Mesendoderm (in vitro differentiated cells): ENCODE results near the gene ZC3HAV1L.

Experiments
- DNase-seq: peaks from one replicate; pipeline ENCODE4 v3.0.0; 2013
- H2AK5ac ChIP-seq: 2 replicates; pipeline ENCODE4 v1.6.1; 2013; ENCODE audit warnings: low read length, inconsistent platforms
- H2BK120ac ChIP-seq: 2 replicates; pipeline ENCODE4 v1.6.1; 2013; ENCODE audit warnings: low read depth, mild to moderate bottlenecking, low read length, moderate library complexity, mixed read lengths
- H2BK15ac ChIP-seq: replicated peaks from 2 replicates; pipeline ENCODE4 v1.6.1; 2013; ENCODE audit warnings: low read depth, mild to moderate bottlenecking, moderate library complexity
- H2BK5ac ChIP-seq: 2 replicates; pipeline ENCODE4 v1.6.1; 2013; ENCODE audit warnings: low read length, inconsistent platforms
- H3K18ac ChIP-seq: 2 replicates; pipeline ENCODE4 v1.6.1; 2013; ENCODE audit warnings: mild to moderate bottlenecking, low read length, mixed read lengths
- H3K23ac ChIP-seq: one replicate; pipeline ENCODE4 v1.6.1; 2013; ENCODE audit warnings: low read length
- H3K27ac ChIP-seq: 2 replicates; pipeline ENCODE4 v1.5.1; 2013; ENCODE audit warnings: low read depth, mild to moderate bottlenecking, inconsistent platforms, low read length, moderate library complexity
- H3K27me3 ChIP-seq: 2 replicates; pipeline ENCODE4 v1.6.1; 2013; ENCODE audit warnings: low read length, control low read depth, mild to moderate bottlenecking, inconsistent platforms; ENCODE audit not compliant: insufficient read depth, poor library complexity
- H3K36me3 ChIP-seq: 2 replicates; pipeline ENCODE4 v1.6.1; 2013; ENCODE audit warnings: low read length, inconsistent platforms; ENCODE audit not compliant: control insufficient read depth, insufficient read depth
- H3K4ac ChIP-seq: one replicate; pipeline ENCODE4 v1.6.1; 2013; ENCODE audit warnings: low read depth, mild to moderate bottlenecking, low read length, moderate library complexity
- H3K4me1 ChIP-seq: 2 replicates; pipeline ENCODE4 v1.6.1; 2013; ENCODE audit warnings: low read depth, low read length, inconsistent platforms; ENCODE audit not compliant: control insufficient read depth
- H3K4me2 ChIP-seq: 2 replicates; pipeline ENCODE4 v1.6.1; 2013; ENCODE audit warnings: low read length
- H3K4me3 ChIP-seq: 2 replicates; pipeline ENCODE4 v1.5.1; 2013; ENCODE audit warnings: mild to moderate bottlenecking, low read length
- H3K56ac ChIP-seq: one replicate; pipeline ENCODE4 v1.6.1; 2013; ENCODE audit warnings: low read length
- H3K79me1 ChIP-seq: 2 replicates; pipeline ENCODE4 v1.6.1; 2013; ENCODE audit warnings: low read length, inconsistent platforms
- H3K79me2 ChIP-seq: 2 replicates; pipeline ENCODE4 v1.6.1; 2013; ENCODE audit warnings: mild to moderate bottlenecking, low read length; ENCODE audit not compliant: control insufficient read depth, insufficient read depth
- H3K9ac ChIP-seq: 2 replicates; pipeline ENCODE4 v1.6.1; 2013; ENCODE audit warnings: low read length, inconsistent platforms
- H4K5ac ChIP-seq: one replicate; pipeline ENCODE4 v1.6.1; 2013; ENCODE audit warnings: low read length
- H4K8ac ChIP-seq: one replicate; pipeline ENCODE4 v1.6.1; 2013; ENCODE audit warnings: low read depth, mild to moderate bottlenecking, control low read depth, low read length, moderate library complexity
- WGBS: extraction: QIAGEN DNeasy Blood & Tissue Kit; methylation state at CpG from one replicate; pipeline ENCODE4 v1.1.7; 2013; ENCODE audit warnings: low lambda C conversion rate, missing lambda C conversion rate; ENCODE audit not compliant: insufficient coverage; ENCODE audit errors: extremely low coverage; 5-methylcytosine and 5-hydroxymethylcytosine counted together

The ZC3HAV1L gene

DNA sequence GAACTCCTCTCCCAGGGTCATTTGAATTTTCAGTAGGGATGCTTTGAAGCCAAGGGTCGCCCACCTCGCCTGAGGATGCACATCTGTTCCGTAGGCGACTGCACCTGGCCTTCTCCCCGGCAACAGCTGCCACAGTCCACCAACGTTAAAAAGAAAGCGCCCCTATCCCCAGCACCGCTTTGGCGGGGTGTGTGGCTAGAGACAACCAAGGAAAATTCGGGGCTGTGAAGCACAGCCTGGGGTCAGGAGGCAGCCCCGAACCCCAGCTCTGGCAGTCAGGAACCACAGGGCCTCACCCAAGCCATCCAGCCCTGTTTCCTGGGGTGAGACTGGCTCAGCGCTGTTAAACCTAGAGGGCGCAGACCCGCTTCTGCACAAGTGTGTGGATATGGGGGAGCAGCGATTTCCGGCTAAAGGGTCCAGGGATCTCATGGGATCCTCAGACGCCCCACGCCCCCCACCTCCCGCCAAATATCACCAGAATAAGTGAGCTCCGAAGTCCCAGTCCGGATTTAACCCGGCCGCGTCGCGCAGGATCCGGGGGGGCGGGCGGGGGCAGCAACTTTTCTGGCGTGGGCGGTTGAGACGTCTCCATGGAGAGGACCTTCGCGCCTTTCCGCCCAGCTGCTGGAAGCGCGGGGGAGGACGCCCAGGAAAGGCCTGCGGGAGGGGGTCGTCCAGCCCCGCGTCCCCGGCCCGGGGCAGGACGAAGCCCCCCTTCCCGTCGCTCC is 822 bp downstream of the ZC3HAV1L start:
- no peak overlapping the region for H3K27ac ChIP-seq
- H3K18ac ChIP-seq: peak overlapping the region; percentile 44
- no CpG with 5 or more reads among the region's 47 CpGs for WGBS
- H3K4me3 ChIP-seq: peak overlapping the region; percentile 82
- H3K56ac ChIP-seq: peak overlapping the region; percentile 100
- no peak overlapping the region for H4K8ac ChIP-seq
- H3K9ac ChIP-seq: peak overlapping the region; percentile 98
- H2BK5ac ChIP-seq: no peak overlapping the region
- peaks cover 8% of the 10 kb centered on the region for H3K79me1 ChIP-seq
- no peak overlapping the region for H4K5ac ChIP-seq
- peaks cover 7% of the 10 kb centered on the region for H3K4me1 ChIP-seq
- no peaks in the 10 kb centered on the region for H3K79me2 ChIP-seq
- peak overlapping the region; percentile 61 for H3K4ac ChIP-seq
- H2BK15ac ChIP-seq: no peak overlapping the region
- H2BK120ac ChIP-seq: no peak overlapping the region
- H2AK5ac ChIP-seq: no peak overlapping the region
- peak overlapping the region; percentile 98 for H3K23ac ChIP-seq
- peak overlapping the region; percentile 81 for H3K4me2 ChIP-seq
- H3K27me3 ChIP-seq: peaks cover 2% of the 10 kb centered on the region
- DNase-seq: peak; percentile 28
- H3K36me3 ChIP-seq: no peaks in the 10 kb centered on the region

DNA sequence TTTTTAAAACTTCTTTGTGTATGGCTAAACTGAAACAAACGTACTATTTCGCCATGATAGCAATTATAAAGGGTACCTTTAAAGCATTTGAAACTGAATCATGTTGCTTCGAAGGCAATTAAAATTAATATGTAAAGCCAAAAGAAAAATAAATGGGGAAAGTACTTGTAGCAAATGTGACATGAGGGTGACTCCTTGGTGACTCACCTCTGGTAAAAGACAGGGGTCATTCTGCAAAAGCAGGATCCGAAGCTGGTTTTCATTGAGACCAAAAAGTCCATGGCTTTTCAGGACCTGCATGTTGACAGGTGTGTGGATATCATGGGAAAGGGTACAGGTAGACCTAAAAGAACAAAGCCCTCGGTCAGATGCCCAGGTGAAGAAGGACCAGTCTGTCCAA is 1.5 kb downstream of the ZC3HAV1L start:
- H2AK5ac ChIP-seq: no peak overlapping the region
- no peak overlapping the region for H4K8ac ChIP-seq
- no peaks in the 10 kb centered on the region for H3K79me2 ChIP-seq
- no peak for DNase-seq
- H3K4me1 ChIP-seq: peaks cover 7% of the 10 kb centered on the region
- no peak overlapping the region for H2BK5ac ChIP-seq
- no peak overlapping the region for H3K4me2 ChIP-seq
- H3K79me1 ChIP-seq: peaks cover 8% of the 10 kb centered on the region
- no peak overlapping the region for H3K4me3 ChIP-seq
- H2BK15ac ChIP-seq: no peak overlapping the region
- no peak overlapping the region for H3K27ac ChIP-seq
- H3K4ac ChIP-seq: no peak overlapping the region
- H4K5ac ChIP-seq: no peak overlapping the region
- no peak overlapping the region for H3K9ac ChIP-seq
- peaks cover under 1% of the 10 kb centered on the region for H3K36me3 ChIP-seq
- no peak overlapping the region for H3K56ac ChIP-seq
- H3K27me3 ChIP-seq: peaks cover 2% of the 10 kb centered on the region
- H2BK120ac ChIP-seq: no peak overlapping the region
- WGBS: no CpG with 5 or more reads among the region's 5 CpGs
- no peak overlapping the region for H3K23ac ChIP-seq
- H3K18ac ChIP-seq: no peak overlapping the region

DNA sequence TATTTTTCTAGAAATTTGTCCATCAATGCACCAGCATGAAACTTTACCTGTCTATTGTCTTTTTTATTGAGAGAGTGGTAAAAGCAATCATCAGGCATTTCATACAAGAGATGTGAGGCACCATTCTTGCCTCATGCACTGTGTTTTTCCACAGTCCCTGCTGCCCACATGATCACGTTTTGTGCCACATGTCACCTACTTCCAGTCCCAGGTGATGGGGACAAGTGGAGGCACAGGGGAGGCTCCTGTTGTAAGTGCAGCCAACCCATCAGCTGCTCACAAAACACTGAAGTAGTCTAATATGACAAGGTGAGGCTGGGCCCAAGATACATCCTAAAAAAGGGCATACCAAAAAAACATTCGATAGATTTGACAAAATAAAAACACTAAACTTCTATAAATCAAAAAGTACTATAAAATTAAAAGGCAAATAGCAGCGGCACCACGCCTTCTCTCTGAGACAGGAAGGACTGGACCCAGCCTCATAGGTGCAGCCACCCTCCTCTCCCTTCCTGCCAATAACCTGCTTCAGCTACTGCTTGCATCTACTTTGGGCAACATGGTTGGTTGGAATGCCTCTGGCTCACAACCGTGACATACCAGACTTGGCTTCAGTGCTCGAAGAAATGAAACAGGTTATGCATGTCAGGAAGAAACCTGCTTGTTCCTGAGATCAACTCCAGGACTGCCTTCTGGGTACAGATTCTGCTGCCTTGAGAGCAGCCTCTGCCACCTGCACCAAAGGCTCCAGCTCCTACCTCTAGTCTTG is 2.3 kb downstream of the ZC3HAV1L start:
- Histone ChIP-seq H3K4me3 (no peak overlapping the region), H3K4ac (no peak overlapping the region), H3K36me3 (peaks cover 4% of the 10 kb centered on the region), H3K23ac (no peak overlapping the region), H2BK5ac (no peak overlapping the region), H2BK15ac (no peak overlapping the region), H3K27me3 (peaks cover 2% of the 10 kb centered on the region), H2AK5ac (no peak overlapping the region), H3K56ac (no peak overlapping the region), H3K18ac (no peak overlapping the region), H3K9ac (no peak overlapping the region), H4K5ac (no peak overlapping the region), H3K79me2 (no peaks in the 10 kb centered on the region), H3K4me2 (no peak overlapping the region), H2BK120ac (no peak overlapping the region), H4K8ac (no peak overlapping the region), H3K4me1 (peaks cover 7% of the 10 kb centered on the region), H3K27ac (no peak overlapping the region), H3K79me1 (peaks cover 8% of the 10 kb centered on the region)
- DNase-seq: no peak
- WGBS: no CpG with 5 or more reads among the region's 6 CpGs

DNA sequence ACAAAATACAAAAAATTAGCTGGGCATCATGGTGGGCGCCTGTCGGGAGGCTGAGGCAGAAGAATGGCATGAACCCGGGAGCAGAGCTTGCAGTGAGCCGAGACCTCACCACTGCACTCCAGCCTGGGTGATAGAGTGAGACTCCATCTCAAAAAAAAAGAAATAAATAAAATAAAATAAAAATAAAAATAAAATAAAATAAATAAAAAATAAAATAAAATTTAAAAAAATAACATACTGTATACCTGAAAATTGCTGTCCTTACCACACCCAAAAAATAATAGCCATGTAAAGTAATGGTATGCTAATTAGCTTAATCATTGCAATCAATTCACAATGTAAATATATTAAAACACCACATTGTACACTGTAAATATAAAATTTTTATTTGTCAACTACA is 3.4 kb downstream of the ZC3HAV1L start:
- Histone ChIP-seq H2BK5ac (no peak overlapping the region), H3K79me2 (no peaks in the 10 kb centered on the region), H3K9ac (no peak overlapping the region), H3K4me1 (peaks cover 4% of the 10 kb centered on the region), H3K4me2 (no peak overlapping the region), H2BK15ac (no peak overlapping the region), H3K79me1 (peaks cover 8% of the 10 kb centered on the region), H4K5ac (no peak overlapping the region), H2BK120ac (no peak overlapping the region), H3K18ac (no peak overlapping the region), H3K27ac (no peak overlapping the region), H4K8ac (no peak overlapping the region), H3K36me3 (peaks cover 5% of the 10 kb centered on the region), H3K27me3 (peaks cover 2% of the 10 kb centered on the region), H3K4ac (no peak overlapping the region), H3K56ac (no peak overlapping the region), H3K23ac (no peak overlapping the region), H3K4me3 (no peak overlapping the region), H2AK5ac (no peak overlapping the region)
- no peak for DNase-seq
- WGBS: no CpG with 5 or more reads among the region's 4 CpGs

- no peak overlapping the region for H3K56ac ChIP-seq
- H3K4me2 ChIP-seq: no peak overlapping the region
- H3K18ac ChIP-seq: no peak overlapping the region
- H2BK5ac ChIP-seq: no peak overlapping the region
- no peak for DNase-seq
- no peaks in the 10 kb centered on the region for H3K27me3 ChIP-seq
- H3K9ac ChIP-seq: no peak overlapping the region
- no peaks in the 10 kb centered on the region for H3K4me1 ChIP-seq
- H3K23ac ChIP-seq: no peak overlapping the region
- peaks cover 2% of the 10 kb centered on the region for H3K79me1 ChIP-seq
- no peak overlapping the region for H3K4me3 ChIP-seq
- peaks cover 9% of the 10 kb centered on the region for H3K36me3 ChIP-seq
- no peak overlapping the region for H3K27ac ChIP-seq
- no peak overlapping the region for H2BK120ac ChIP-seq
- H2BK15ac ChIP-seq: no peak overlapping the region
- no peak overlapping the region for H2AK5ac ChIP-seq
- no peak overlapping the region for H4K5ac ChIP-seq
- no peaks in the 10 kb centered on the region for H3K79me2 ChIP-seq
- no peak overlapping the region for H3K4ac ChIP-seq
- H4K8ac ChIP-seq: no peak overlapping the region
- no CpG with 5 or more reads among the region's 3 CpGs for WGBS
Measured at GRCh38 chr7:139029353-139029752, 6.5 kb downstream of the ZC3HAV1L start.
